Measurements from ENCODE around the gene SERPINB2. TPM values are rescaled to one million over a fixed set of nuclear protein-coding genes. Genes with fewer than 3 reads are reported as not detected.
"Not testable (repeated sequence)": the region's sequence is repeated elsewhere in the genome, so short reads cannot be mapped to it uniquely, and the experiment has no call there.

The SERPINB2 gene
- polyA plus RNA-seq, 1 donor (not counting 4 experiments of a cell fraction or from before 2014, with no cell fraction given) = 733 TPM

GRCh38 chr18:63928331-63928730 is 40.8 kb downstream of the SERPINB2 start:
- no peak overlapping the region for H3K27ac ChIP-seq (ENCODE audit: control insufficient read depth, insufficient read depth, low read length)

DNA sequence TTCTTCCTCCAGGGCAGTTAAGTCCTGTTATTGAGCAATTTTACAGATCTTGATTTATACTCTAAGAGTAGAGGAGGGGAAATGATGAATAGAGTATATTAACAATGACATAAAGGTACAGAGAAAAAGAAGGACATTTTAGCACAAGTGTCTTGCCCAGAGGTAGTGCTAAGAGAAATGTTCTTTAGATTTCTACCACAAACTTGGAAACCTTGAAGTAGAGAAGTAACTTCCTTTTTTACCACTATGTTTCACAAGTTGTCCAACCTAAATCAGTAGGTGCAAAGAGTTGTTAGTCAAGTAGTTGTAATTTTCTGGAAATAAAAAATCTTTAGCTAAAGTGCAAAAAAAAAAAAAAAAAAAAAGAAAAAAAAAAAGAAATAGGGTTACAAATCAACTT is 41.9 kb downstream of the SERPINB2 start:
- H3K4me2 ChIP-seq (ENCODE audit: control insufficient read depth, extremely low read depth, insufficient read depth, low read depth, low read length); H4K20me1 ChIP-seq (ENCODE audit: control insufficient read depth, extremely low read depth, insufficient read depth, low read length); H3K36me3 ChIP-seq (ENCODE audit: control insufficient read depth in 2 of 2, extremely low read depth in 1 of 2, insufficient read depth in 2 of 2, low read length in 2 of 2); H2AFZ ChIP-seq (ENCODE audit: control insufficient read depth, low read length); DNase-seq (ENCODE audit: low read depth, low spot score); H3K27me3 ChIP-seq (ENCODE audit: control insufficient read depth, extremely low read depth, insufficient read depth, low read length); H3K9ac ChIP-seq (ENCODE audit: control insufficient read depth, extremely low read depth, insufficient read depth, low read length); H3K9me1 ChIP-seq (ENCODE audit: control insufficient read depth, extremely low read depth, insufficient read depth, low read length); H3K4me3 ChIP-seq (ENCODE audit: control insufficient read depth in 2 of 3, extremely low read depth in 1 of 3, insufficient read depth in 2 of 3, low read depth in 1 of 3, low read length in 3 of 3); H3K27ac ChIP-seq (ENCODE audit: control insufficient read depth, insufficient read depth, low read length); dilution Hi-C loops (cut with MboI; ENCODE audit: extremely low pct_ligation_motif_present, low sequenced_read_pairs); H3K4me1 ChIP-seq (ENCODE audit: control insufficient read depth, extremely low read depth, insufficient read depth, low read length); FAIRE-seq; H3K9me3 ChIP-seq (ENCODE audit: control insufficient read depth, low read depth, low read length); H3K79me2 ChIP-seq (ENCODE audit: control insufficient read depth, insufficient read depth, low read length): not testable (repeated sequence)

More at GRCh38 chr18:63928331-63928730, 40.8 kb downstream of the SERPINB2 start:
- DNase-seq (ENCODE audit: low read depth, low spot score) (no peak), FAIRE-seq (no peak)
- Histone ChIP-seq H3K27me3 (ENCODE audit: control insufficient read depth, extremely low read depth, insufficient read depth, low read length) (no peaks in the 10 kb centered on the region), H3K4me3 (ENCODE audit: control insufficient read depth in 2 of 3, extremely low read depth in 1 of 3, insufficient read depth in 2 of 3, low read depth in 1 of 3, low read length in 3 of 3) (no peak overlapping the region), H2AFZ (ENCODE audit: control insufficient read depth, low read length) (no peak overlapping the region), H3K36me3 (ENCODE audit: control insufficient read depth in 2 of 2, extremely low read depth in 1 of 2, insufficient read depth in 2 of 2, low read length in 2 of 2) (no peaks in the 10 kb centered on the region), H3K9me3 (ENCODE audit: control insufficient read depth, low read depth, low read length) (no peaks in the 10 kb centered on the region), H3K4me2 (ENCODE audit: control insufficient read depth, extremely low read depth, insufficient read depth, low read depth, low read length) (no peak overlapping the region), H3K9ac (ENCODE audit: control insufficient read depth, extremely low read depth, insufficient read depth, low read length) (no peak overlapping the region), H3K79me2 (ENCODE audit: control insufficient read depth, insufficient read depth, low read length) (no peaks in the 10 kb centered on the region), H4K20me1 (ENCODE audit: control insufficient read depth, extremely low read depth, insufficient read depth, low read length) (no peaks in the 10 kb centered on the region), H3K4me1 (ENCODE audit: control insufficient read depth, extremely low read depth, insufficient read depth, low read length) (no peaks in the 10 kb centered on the region), H3K9me1 (ENCODE audit: control insufficient read depth, extremely low read depth, insufficient read depth, low read length) (no peaks in the 10 kb centered on the region)
- dilution Hi-C loops (cut with MboI; ENCODE audit: extremely low pct_ligation_motif_present, low sequenced_read_pairs) = no loop called here
- TF ChIP-seq EZH2 (IDR thresholded peaks at IDR 0.05; ENCODE audit: low read length) (no peak), CTCF (optimal IDR thresholded peaks at IDR 0.05 in 1 of 3, IDR thresholded peaks at IDR 0.05 in 1 of 3, conservative IDR thresholded peaks at IDR 0.05 in 1 of 3; ENCODE audit: extremely low read depth in 1 of 3, insufficient read depth in 2 of 3, low read length in 3 of 3) (no peak)

DNA sequence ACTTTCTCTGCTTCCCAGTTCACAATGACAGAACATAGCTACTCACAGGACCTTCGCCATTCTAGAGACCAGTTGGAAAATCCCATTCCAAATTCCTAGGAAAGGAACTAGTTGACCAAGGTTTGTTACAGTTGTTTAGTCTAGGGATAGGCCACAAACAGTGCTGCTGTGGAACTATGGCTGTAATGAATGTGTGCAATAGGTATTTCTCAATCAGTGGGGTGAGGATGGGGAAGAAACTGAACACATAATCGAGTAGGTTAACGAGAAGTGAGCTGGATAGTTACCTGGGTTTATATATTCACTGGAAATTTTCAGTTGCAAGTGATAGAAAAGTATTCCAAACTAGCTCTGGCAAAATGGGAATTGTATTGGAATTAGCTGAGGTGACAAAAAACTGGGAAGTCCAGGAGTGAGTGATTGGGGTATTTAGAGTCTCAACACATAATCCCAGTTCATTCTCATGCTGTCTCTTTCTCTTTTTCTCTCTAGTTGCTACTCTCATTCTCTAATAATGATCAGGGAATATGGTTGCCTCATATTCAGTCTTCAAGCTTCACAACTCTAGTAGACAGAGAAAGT is 43.4 kb downstream of the SERPINB2 start:
- H3K9me1 ChIP-seq (ENCODE audit: control insufficient read depth, extremely low read depth, insufficient read depth, low read length) = no peaks in the 10 kb centered on the region
- no peaks in the 10 kb centered on the region for H3K27me3 ChIP-seq (ENCODE audit: control insufficient read depth, extremely low read depth, insufficient read depth, low read length)
- peaks cover 2% of the 10 kb centered on the region for H3K4me1 ChIP-seq (ENCODE audit: control insufficient read depth, extremely low read depth, insufficient read depth, low read length)
- no peak overlapping the region for H3K4me3 ChIP-seq (ENCODE audit: control insufficient read depth in 2 of 3, extremely low read depth in 1 of 3, insufficient read depth in 2 of 3, low read depth in 1 of 3, low read length in 3 of 3)
- dilution Hi-C loops (cut with MboI; ENCODE audit: extremely low pct_ligation_motif_present, low sequenced_read_pairs) = no loop called here
- H3K27ac ChIP-seq (ENCODE audit: control insufficient read depth, insufficient read depth, low read length) = no peak overlapping the region
- no peaks in the 10 kb centered on the region for H3K79me2 ChIP-seq (ENCODE audit: control insufficient read depth, insufficient read depth, low read length)
- H3K9me3 ChIP-seq (ENCODE audit: control insufficient read depth, low read depth, low read length) = no peaks in the 10 kb centered on the region
- FAIRE-seq (no peak), DNase-seq (ENCODE audit: low read depth, low spot score) (no peak)
- no peaks in the 10 kb centered on the region for H3K36me3 ChIP-seq (ENCODE audit: control insufficient read depth in 2 of 2, extremely low read depth in 1 of 2, insufficient read depth in 2 of 2, low read length in 2 of 2)
- no peak overlapping the region for H2AFZ ChIP-seq (ENCODE audit: control insufficient read depth, low read length)
- TF ChIP-seq CTCF (optimal IDR thresholded peaks at IDR 0.05 in 1 of 3, IDR thresholded peaks at IDR 0.05 in 1 of 3, conservative IDR thresholded peaks at IDR 0.05 in 1 of 3; ENCODE audit: extremely low read depth in 1 of 3, insufficient read depth in 2 of 3, low read length in 3 of 3) = no peak
- no peak for TF ChIP-seq EZH2 (IDR thresholded peaks at IDR 0.05; ENCODE audit: low read length)
- H3K9ac ChIP-seq (ENCODE audit: control insufficient read depth, extremely low read depth, insufficient read depth, low read length) = no peak overlapping the region
- no peaks in the 10 kb centered on the region for H4K20me1 ChIP-seq (ENCODE audit: control insufficient read depth, extremely low read depth, insufficient read depth, low read length)
- H3K4me2 ChIP-seq (ENCODE audit: control insufficient read depth, extremely low read depth, insufficient read depth, low read depth, low read length) = no peak overlapping the region
